HepG2 (cell line): Measurements from ENCODE around the gene TBC1D24. TPM values are rescaled to one million over a fixed set of nuclear protein-coding genes. Genes with fewer than 3 reads are reported as not detected.
"Not testable (repeated sequence)": the region's sequence is repeated elsewhere in the genome, so short reads cannot be mapped to it uniquely, and the experiment has no call there.

Experiments
- ATAC-seq: fragments of 200-7000 bp; cut with Tn5 transposase; 3 replicates; pipeline ENCODE4 v1.9.1; 2020; ENCODE audit warnings: mild to moderate bottlenecking, moderate library complexity
- BruUV-seq: library from RNA; stranded (reverse); fragments of 400-500 nt; replicated peaks from 2 replicates; lab custom pipeline; 2021; lab: Mats Ljungman, UMichigan
- CTCF ChIA-PET: fragments of 300-600 bp; formaldehyde crosslinking; extraction: SDS; loops from one replicate; lab custom pipeline; 2021; ENCODE audit warnings: low total read pairs, inconsistent platforms, low intra/inter-chr PET ratio; lab: Yijun Ruan, JAX
- POLR2A ChIA-PET: fragments of 350-600 bp; sonication (Branson Sonifier 250); formaldehyde crosslinking; loops from one replicate; lab custom pipeline; 2020; ENCODE audit warnings: antibody characterized with exemption, inconsistent platforms; lab: Yijun Ruan, JAX
- DNase-seq: peaks from one replicate; pipeline ENCODE4 v3.0.0-alpha.2; 2015; ENCODE audit warnings: low spot score
- FAIRE-seq: peaks from 3 replicates; lab custom pipeline; 2011; peaks lifted over from hg19 to GRCh38; lab: Jason Lieb, UNC
- H2AFZ ChIP-seq: one replicate; pipeline ENCODE4 v1.6.1; 2011; ENCODE audit warnings: low read length, inconsistent platforms
- H3K27ac ChIP-seq: fragments of 300-600 bp; 3 replicates; pipeline ENCODE4 v1.8.0; 2011; ENCODE audit warnings: mixed run types, mild to moderate bottlenecking, mixed read lengths, low read length, inconsistent platforms; ENCODE audit not compliant: insufficient read depth; ENCODE audit errors: extremely low read length
- H3K27me3 ChIP-seq, 2 experiments: fragments of 200-600 bp in 1 of 2; 2 replicates in 1 of 2; 3 replicates in 1 of 2; pipeline versions ENCODE4 v1.6.0 to v1.8.0; 2011; ENCODE audit warnings: low read length in 2 of 2, mild to moderate bottlenecking in 2 of 2, moderate library complexity in 2 of 2, inconsistent platforms in 1 of 2; ENCODE audit not compliant: insufficient read depth in 2 of 2, control insufficient read depth in 1 of 2
- H3K36me3 ChIP-seq, 2 experiments: fragments of 200-600 bp in 1 of 2; replicated peaks in 1 of 2; 2 replicates in 1 of 2; 3 replicates in 1 of 2; pipeline versions ENCODE4 v1.5.1 to v1.8.0; 2011; ENCODE audit warnings: low read length in 2 of 2, inconsistent platforms in 1 of 2; ENCODE audit not compliant: insufficient read depth in 2 of 2, control insufficient read depth in 1 of 2
- H3K4me1 ChIP-seq: 2 replicates; pipeline ENCODE4 v1.5.1; 2012; ENCODE audit warnings: low read length, inconsistent platforms; ENCODE audit not compliant: insufficient read depth
- H3K4me2 ChIP-seq: 2 replicates; pipeline ENCODE4 v1.6.0; 2011; ENCODE audit warnings: low read depth, low read length, inconsistent platforms
- H3K4me3 ChIP-seq, 3 experiments: fragments of 200-600 bp in 1 of 3; sonication (generic), shearing (Covaris generic) in 1 of 3; replicated peaks in 1 of 3; 2 replicates each; pipeline ENCODE4 v1.5.1; 2011 to 2016; ENCODE audit warnings: low read length in 3 of 3, inconsistent platforms in 2 of 3, low read depth in 2 of 3, mild to moderate bottlenecking in 2 of 3, control low read depth in 1 of 3, mixed read lengths in 1 of 3; ENCODE audit not compliant: insufficient read depth in 1 of 3
- H3K79me2 ChIP-seq: one replicate; pipeline ENCODE4 v1.6.1; 2011; ENCODE audit warnings: low read length, inconsistent platforms; ENCODE audit not compliant: insufficient read depth
- H3K9ac ChIP-seq: 2 replicates; pipeline ENCODE4 v1.6.0; 2011; ENCODE audit warnings: mild to moderate bottlenecking, low read depth, low read length, inconsistent platforms; ENCODE audit not compliant: insufficient read depth
- H3K9me3 ChIP-seq: 2 replicates; pipeline ENCODE4 v1.5.1; 2012; ENCODE audit warnings: mild to moderate bottlenecking, low read length
- H4K20me1 ChIP-seq: 2 replicates; pipeline ENCODE4 v1.6.0; 2011; ENCODE audit warnings: inconsistent platforms, mild to moderate bottlenecking, low read length, moderate library complexity; ENCODE audit not compliant: insufficient read depth
- BCL3 ChIP-seq: sonication (generic); formaldehyde crosslinking; IDR thresholded peaks from 2 replicates; pipeline ENCODE4 v1.5.1; 2020; ENCODE audit warnings: mild to moderate bottlenecking, missing genetic modification reagents, moderate library complexity
- BHLHE40 ChIP-seq: IDR thresholded peaks from 2 replicates; pipeline ENCODE4 v1.6.1; 2011; ENCODE audit warnings: low read length, improper control_type of control experiment
- PHF20 ChIP-seq: sonication (generic); formaldehyde crosslinking; IDR thresholded peaks from 2 replicates; pipeline ENCODE4 v1.5.0; 2020; ENCODE audit warnings: mild to moderate bottlenecking, missing genetic modification reagents
- ZNF362 ChIP-seq: sonication (generic); formaldehyde crosslinking; IDR thresholded peaks from 2 replicates; pipeline ENCODE4 v1.4.0; 2020; ENCODE audit warnings: missing genetic modification reagents, mild to moderate bottlenecking, borderline replicate concordance
- ZNF770 ChIP-seq: sonication (generic); formaldehyde crosslinking; IDR thresholded peaks from 2 replicates; pipeline ENCODE4 v1.5.0; 2020; ENCODE audit warnings: mild to moderate bottlenecking, missing genetic modification reagents
- WGBS: methylation state at CpG from one replicate; pipeline ENCODE4 v1.1.6; 2017; ENCODE audit warnings: low lambda C conversion rate; 5-methylcytosine and 5-hydroxymethylcytosine counted together
- in situ Hi-C: cut with HindIII; loops from 2 replicates; pipeline ENCODE4 v1.10.0; 2017; ENCODE audit warnings: low pct_unique_long_range_greater_than_20kb; ENCODE audit not compliant: extremely low pct_ligation_motif_present
- intact Hi-C: fragments of 100-400 bp; cut with micrococcal nuclease; formaldehyde crosslinking; loops from one replicate; pipeline ENCODE4 v1.10.0; 2022; ENCODE audit not compliant: unreplicated experiment
- polyA plus RNA-seq, 8 experiments: library from polyadenylated mRNA; depleted of rRNA in 3 of 8; stranded (reverse) in 7 of 8; unstranded in 1 of 8; fragments of >200 nt; fragmentation: Illumina TruSeq in 4 of 8; extraction: Trizol in 4 of 8; gene quantifications; 2 replicates each; pipeline versions ENCODE4 v1.2.1 to v1.2.3, GENCODE V29; 2011 to 2016; ENCODE audit warnings: low read depth in 4 of 8, missing spikeins in 1 of 8, mixed read lengths in 1 of 8; ENCODE audit not compliant: insufficient read depth in 1 of 8
- total RNA-seq, 5 experiments: library from RNA; depleted of rRNA; stranded (reverse); fragments of >200 nt; fragmentation: Illumina TruSeq; extraction: Trizol; gene quantifications; 2 replicates each; pipeline ENCODE4 v1.2.3, GENCODE V29; 2016; ENCODE audit warnings: low read depth in 1 of 5

TBC1D24 gene
- total and polyA plus RNA-seq, 2 of the 13 experiments (the other 11 are each of a cell fraction or from before 2014, with no cell fraction given) = 7.7 to 13.7 TPM

- TF ChIP-seq BCL3 (CRISPR knock-in tag) = no peak
These were observed 57.7 kb downstream of the TBC1D24 start (continued) for GRCh38 chr16:2532494-2533141.

GRCh38 chr16:2533142-2533755 is 58.3 kb downstream of the TBC1D24 start:
- DNase-seq, BruUV-seq, intact Hi-C loops, H3K9me3 ChIP-seq, FAIRE-seq, H4K20me1 ChIP-seq, H3K79me2 ChIP-seq, CTCF ChIA-PET, in situ Hi-C loops, ATAC-seq, H2AFZ ChIP-seq, H3K27me3 ChIP-seq: not testable (repeated sequence)
- TF ChIP-seq ZNF770 (CRISPR knock-in tag) (peak; percentile 62), PHF20 (CRISPR knock-in tag) (0 out of 2 replicates have a peak, but pooled peaks have one; percentile 10), ZNF362 (CRISPR knock-in tag) (peak; percentile 74), BHLHE40 (0 out of 2 replicates have a peak, but pooled peaks have one; percentile 6)
- peak overlapping the region; percentile 67 for H3K9ac ChIP-seq
- H3K4me2 ChIP-seq = peak overlapping the region; percentile 92
- peaks cover 5 to 16% of the 10 kb centered on the region in 2 experiments for H3K36me3 ChIP-seq
- WGBS = 21% methylated on average over 16 of the region's 16 CpGs
- POLR2A ChIA-PET = interaction anchor here (1.3 to 2.2 kb wide), 4 partner anchors 9 to 56 kb away, joined by 8 to 14 read pairs (median 12); partner anchors contain the start of genes AMDHD2 and ATP6V0C
- H3K27ac ChIP-seq = peak overlapping the region; percentile 75
- H3K4me1 ChIP-seq = peaks cover 52% of the 10 kb centered on the region
- H3K4me3 ChIP-seq = peak overlapping the region; percentile 47 to 77 (median 69); a peak in 5 of 6 replicates
